ENCODE data around the gene GJC2. TPM values are rescaled to one million over a fixed set of nuclear protein-coding genes. Genes with fewer than 3 reads are reported as not detected.

The GJC2 gene
- total RNA-seq, 1 experiment from 2014 or later, result 1.6 TPM

DNA sequence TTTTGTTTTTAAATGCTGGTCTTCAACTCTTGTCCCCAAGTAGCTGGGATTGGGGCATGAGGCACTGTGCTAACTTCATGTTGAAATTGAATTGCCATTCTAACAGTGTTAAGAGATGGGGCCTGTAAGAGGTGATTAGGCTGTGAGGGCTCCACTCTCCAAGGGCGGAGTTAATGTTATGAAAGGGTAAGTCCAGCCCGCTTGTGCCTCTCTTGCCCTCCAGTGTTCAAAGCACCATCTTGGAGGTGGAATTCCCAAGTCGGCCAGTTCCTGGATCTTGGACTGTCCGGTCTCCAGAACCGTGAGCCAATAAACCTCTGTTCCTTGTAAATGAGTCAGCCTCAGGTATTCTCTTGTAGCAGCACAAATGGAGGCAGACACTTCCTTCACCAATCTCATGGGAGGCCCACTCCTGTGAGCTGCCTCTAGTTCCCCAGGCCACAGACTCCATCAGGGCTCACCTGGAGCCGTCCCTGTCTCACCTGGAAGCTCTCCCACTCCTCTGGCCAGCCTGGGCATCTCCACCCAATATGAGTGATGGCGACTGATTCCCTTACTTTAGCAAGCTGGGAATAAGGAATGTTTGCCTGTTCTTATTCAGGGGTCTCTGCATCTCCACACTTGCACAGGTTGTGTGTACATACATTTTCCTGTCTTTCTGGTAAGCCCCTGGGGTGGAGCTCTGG is 31.4 kb downstream of the GJC2 start:
- Histone ChIP-seq H2BK120ac (ENCODE audit: low read depth, low read length, poor library complexity, severe bottlenecking) (no peak overlapping the region), H3K79me1 (ENCODE audit: insufficient read depth, low read depth, low read length, poor library complexity, severe bottlenecking) (no peaks in the 10 kb centered on the region), H3K14ac (ENCODE audit: insufficient read depth, low read length) (no peak overlapping the region), H3K23ac (ENCODE audit: insufficient read length, low read depth, low read length) (no peak overlapping the region), H2BK20ac (ENCODE audit: low read depth, low read length, poor library complexity, severe bottlenecking) (no peak overlapping the region), H3K9me3 (ENCODE audit: control insufficient read depth, low read depth, low read length) (no peaks in the 10 kb centered on the region), H3K4ac (ENCODE audit: low read depth, low read length) (no peak overlapping the region), H2BK5ac (ENCODE audit: insufficient read length, low read length) (no peak overlapping the region), H3K27ac (ENCODE audit: insufficient read length, low read depth, low read length) (no peak overlapping the region), H3K4me2 (ENCODE audit: insufficient read depth, insufficient read length, low read length) (no peak overlapping the region), H3K56ac (ENCODE audit: insufficient read length, low read depth, low read length) (no peak overlapping the region), H2BK12ac (ENCODE audit: insufficient read length, low read depth, low read length) (no peak overlapping the region), H2AFZ (ENCODE audit: low read length) (no peak overlapping the region), H2AK5ac (ENCODE audit: insufficient read length, low read length) (no peak overlapping the region), H4K91ac (ENCODE audit: insufficient read length, low read depth, low read length) (no peak overlapping the region), H4K20me1 (ENCODE audit: control insufficient read depth, insufficient read depth, insufficient read length) (no peaks in the 10 kb centered on the region), H3K18ac (ENCODE audit: insufficient read length, low read depth, low read length) (no peak overlapping the region), H2BK15ac (ENCODE audit: low read depth, low read length) (no peak overlapping the region), H3T11ph (ENCODE audit: low read length) (no peak overlapping the region), H3K79me2 (ENCODE audit: insufficient read depth, low read length) (no peaks in the 10 kb centered on the region), H4K5ac (ENCODE audit: insufficient read length, low read depth, low read length) (no peak overlapping the region), H3K4me1 (ENCODE audit: insufficient read depth, low read length) (no peaks in the 10 kb centered on the region), H3K9ac (ENCODE audit: extremely low read depth, insufficient read length, low read length) (no peak overlapping the region), H3K27me3 (ENCODE audit: insufficient read depth, low read length) (no peaks in the 10 kb centered on the region), H4K8ac (replicated peaks; ENCODE audit: insufficient read length, low read depth, low read length) (no peak overlapping the region), H3K23me2 (ENCODE audit: insufficient read length, low read depth, low read length, poor library complexity, severe bottlenecking) (no peaks in the 10 kb centered on the region)
- no peak overlapping the region; a peak in 1 of 7 replicates for H3K27ac Mint-ChIP-seq
- no CpG with 5 or more reads among the region's 7 CpGs for WGBS (ENCODE audit: extremely low coverage, insufficient read length, low lambda C conversion rate)
- no peaks in the 10 kb centered on the region for H3K4me1 Mint-ChIP-seq
- H3K36me3 Mint-ChIP-seq (ENCODE audit: insufficient read depth in 1 of 3, low read depth in 3 of 3), result no peaks in the 10 kb centered on the region; a peak in 1 of 7 replicates
- TF ChIP-seq, protein P1, sequence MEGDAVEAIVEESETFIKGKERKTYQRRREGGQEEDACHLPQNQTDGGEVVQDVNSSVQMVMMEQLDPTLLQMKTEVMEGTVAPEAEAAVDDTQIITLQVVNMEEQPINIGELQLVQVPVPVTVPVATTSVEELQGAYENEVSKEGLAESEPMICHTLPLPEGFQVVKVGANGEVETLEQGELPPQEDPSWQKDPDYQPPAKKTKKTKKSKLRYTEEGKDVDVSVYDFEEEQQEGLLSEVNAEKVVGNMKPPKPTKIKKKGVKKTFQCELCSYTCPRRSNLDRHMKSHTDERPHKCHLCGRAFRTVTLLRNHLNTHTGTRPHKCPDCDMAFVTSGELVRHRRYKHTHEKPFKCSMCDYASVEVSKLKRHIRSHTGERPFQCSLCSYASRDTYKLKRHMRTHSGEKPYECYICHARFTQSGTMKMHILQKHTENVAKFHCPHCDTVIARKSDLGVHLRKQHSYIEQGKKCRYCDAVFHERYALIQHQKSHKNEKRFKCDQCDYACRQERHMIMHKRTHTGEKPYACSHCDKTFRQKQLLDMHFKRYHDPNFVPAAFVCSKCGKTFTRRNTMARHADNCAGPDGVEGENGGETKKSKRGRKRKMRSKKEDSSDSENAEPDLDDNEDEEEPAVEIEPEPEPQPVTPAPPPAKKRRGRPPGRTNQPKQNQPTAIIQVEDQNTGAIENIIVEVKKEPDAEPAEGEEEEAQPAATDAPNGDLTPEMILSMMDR (conservative IDR thresholded peaks at IDR 0.05), result no peak
- H3K9me3 Mint-ChIP-seq, result no peaks in the 10 kb centered on the region
- no peak overlapping the region for H3K4me3 Mint-ChIP-seq
- no peaks in the 10 kb centered on the region; the same call in 1 of the 2 replicates for H3K27me3 Mint-ChIP-seq (ENCODE audit: low read depth)
- no peak for DNase-seq

Measured in H9 (cell line).